H9 (cell line): ENCODE measurements around the gene ZNF746. TPM values are rescaled to one million over a fixed set of nuclear protein-coding genes. Genes with fewer than 3 reads are reported as not detected.

Experiments
- DNase-seq: peaks from one replicate; pipeline ENCODE4 v3.0.0-alpha.2; 2017
- H2AFZ ChIP-seq: one replicate; pipeline ENCODE4 v1.6.1; 2013; ENCODE audit warnings: mild to moderate bottlenecking, low read length, control low read depth, moderate library complexity
- H2AK5ac ChIP-seq: 2 replicates; pipeline ENCODE4 v1.6.1; 2013; ENCODE audit warnings: low read length, control low read depth, mixed read lengths; ENCODE audit not compliant: insufficient read length
- H2BK120ac ChIP-seq: one replicate; pipeline ENCODE4 v1.6.1; 2013; ENCODE audit warnings: low read depth, mild to moderate bottlenecking, low read length, control low read depth, inconsistent platforms; ENCODE audit not compliant: poor library complexity, severe bottlenecking
- H2BK12ac ChIP-seq: 2 replicates; pipeline ENCODE4 v1.6.1; 2013; ENCODE audit warnings: low read length, control low read depth, mixed read lengths, low read depth; ENCODE audit not compliant: insufficient read length
- H2BK15ac ChIP-seq: 2 replicates; pipeline ENCODE4 v1.6.1; 2013; ENCODE audit warnings: low read depth, low read length, control low read depth
- H2BK20ac ChIP-seq: one replicate; pipeline ENCODE4 v1.6.1; 2013; ENCODE audit warnings: low read depth, mild to moderate bottlenecking, low read length, control low read depth, inconsistent platforms; ENCODE audit not compliant: poor library complexity, severe bottlenecking
- H2BK5ac ChIP-seq: 2 replicates; pipeline ENCODE4 v1.6.1; 2013; ENCODE audit warnings: low read length, control low read depth, mixed read lengths; ENCODE audit not compliant: insufficient read length
- H3K14ac ChIP-seq: 2 replicates; pipeline ENCODE4 v1.6.1; 2013; ENCODE audit warnings: low read length, control low read depth; ENCODE audit not compliant: insufficient read depth
- H3K18ac ChIP-seq: 2 replicates; pipeline ENCODE4 v1.6.1; 2013; ENCODE audit warnings: low read depth, mild to moderate bottlenecking, mixed read lengths, low read length, control low read depth; ENCODE audit not compliant: insufficient read length
- H3K23ac ChIP-seq: 2 replicates; pipeline ENCODE4 v1.6.1; 2013; ENCODE audit warnings: low read length, control low read depth, mixed read lengths, low read depth; ENCODE audit not compliant: insufficient read length
- H3K23me2 ChIP-seq: 2 replicates; pipeline ENCODE4 v1.6.1; 2013; ENCODE audit warnings: low read depth, mild to moderate bottlenecking, mixed read lengths, low read length, control low read depth; ENCODE audit not compliant: insufficient read length, poor library complexity, severe bottlenecking
- H3K27ac ChIP-seq: 2 replicates; pipeline ENCODE4 v1.5.1; 2013; ENCODE audit warnings: low read length, control low read depth, mixed read lengths, low read depth; ENCODE audit not compliant: insufficient read length
- H3K27me3 ChIP-seq: 2 replicates; pipeline ENCODE4 v1.6.1; 2013; ENCODE audit warnings: low read length, control low read depth, inconsistent platforms; ENCODE audit not compliant: insufficient read depth
- H3K4ac ChIP-seq: 2 replicates; pipeline ENCODE4 v1.6.1; 2013; ENCODE audit warnings: low read depth, mild to moderate bottlenecking, control low read depth, inconsistent platforms, low read length, moderate library complexity
- H3K4me1 ChIP-seq: 2 replicates; pipeline ENCODE4 v1.6.1; 2013; ENCODE audit warnings: low read length, control low read depth, inconsistent platforms; ENCODE audit not compliant: insufficient read depth
- H3K4me2 ChIP-seq: 2 replicates; pipeline ENCODE4 v1.6.1; 2013; ENCODE audit warnings: low read length, control low read depth, mixed read lengths; ENCODE audit not compliant: insufficient read length, insufficient read depth
- H3K56ac ChIP-seq: 2 replicates; pipeline ENCODE4 v1.6.1; 2013; ENCODE audit warnings: low read depth, mild to moderate bottlenecking, mixed read lengths, low read length, control low read depth; ENCODE audit not compliant: insufficient read length
- H3K79me1 ChIP-seq: 2 replicates; pipeline ENCODE4 v1.6.1; 2013; ENCODE audit warnings: low read depth, mild to moderate bottlenecking, moderate library complexity, low read length, control low read depth, inconsistent platforms; ENCODE audit not compliant: insufficient read depth, poor library complexity, severe bottlenecking
- H3K79me2 ChIP-seq: 2 replicates; pipeline ENCODE4 v1.6.1; 2013; ENCODE audit warnings: low read length, control low read depth, inconsistent platforms; ENCODE audit not compliant: insufficient read depth
- H3K9ac ChIP-seq: 2 replicates; pipeline ENCODE4 v1.6.1; 2013; ENCODE audit warnings: low read length, control low read depth, mixed read lengths; ENCODE audit not compliant: insufficient read length; ENCODE audit errors: extremely low read depth
- H3K9me3 ChIP-seq: one replicate; pipeline ENCODE4 v1.6.1; 2013; ENCODE audit warnings: low read depth, low read length, inconsistent platforms; ENCODE audit not compliant: control insufficient read depth
- H3T11ph ChIP-seq: one replicate; pipeline ENCODE4 v1.6.1; 2013; ENCODE audit warnings: mild to moderate bottlenecking, low read length, control low read depth, inconsistent platforms
- H4K20me1 ChIP-seq: one replicate; pipeline ENCODE4 v1.6.1; 2013; ENCODE audit not compliant: control insufficient read depth, insufficient read length, insufficient read depth
- H4K5ac ChIP-seq: 2 replicates; pipeline ENCODE4 v1.6.1; 2013; ENCODE audit warnings: low read depth, mild to moderate bottlenecking, mixed read lengths, low read length, control low read depth; ENCODE audit not compliant: insufficient read length
- H4K8ac ChIP-seq: replicated peaks from 2 replicates; pipeline ENCODE4 v1.6.1; 2013; ENCODE audit warnings: low read length, control low read depth, mixed read lengths, low read depth; ENCODE audit not compliant: insufficient read length
- H4K91ac ChIP-seq: 2 replicates; pipeline ENCODE4 v1.6.1; 2013; ENCODE audit warnings: low read depth, mild to moderate bottlenecking, moderate library complexity, mixed read lengths, low read length, control low read depth; ENCODE audit not compliant: insufficient read length
- H3K27ac Mint-ChIP-seq, 3 experiments: 2 replicates in 2 of 3; 3 replicates in 1 of 3; pipeline ENCODE4 v1.8.0; 2020 to 2021; ENCODE audit warnings: mixed read lengths in 3 of 3, mild to moderate bottlenecking in 1 of 3, moderate library complexity in 1 of 3
- H3K27me3 Mint-ChIP-seq: 2 replicates; pipeline ENCODE4 v1.8.0; 2021; ENCODE audit warnings: low read depth, mild to moderate bottlenecking, moderate library complexity, mixed read lengths
- H3K36me3 Mint-ChIP-seq, 3 experiments: 2 replicates in 2 of 3; 3 replicates in 1 of 3; pipeline ENCODE4 v1.8.0; 2020 to 2021; ENCODE audit warnings: low read depth in 3 of 3, mixed read lengths in 3 of 3; ENCODE audit not compliant: insufficient read depth in 1 of 3
- H3K4me1 Mint-ChIP-seq, 2 experiments: 2 replicates each; pipeline ENCODE4 v1.8.0; 2020; ENCODE audit warnings: mixed read lengths in 2 of 2
- H3K4me3 Mint-ChIP-seq, 2 experiments: 2 replicates in 1 of 2; 3 replicates in 1 of 2; pipeline ENCODE4 v1.8.0; 2020 to 2021; ENCODE audit warnings: mild to moderate bottlenecking in 2 of 2, mixed read lengths in 2 of 2, moderate library complexity in 1 of 2
- H3K9me3 Mint-ChIP-seq, 2 experiments: 2 replicates in 1 of 2; 3 replicates in 1 of 2; pipeline ENCODE4 v1.8.0; 2020; ENCODE audit warnings: mild to moderate bottlenecking in 2 of 2, mixed read lengths in 2 of 2, moderate library complexity in 1 of 2
- WGBS: extraction: QIAGEN DNeasy Blood & Tissue Kit; methylation state at CpG from one replicate; pipeline ENCODE4 v1.1.7; 2013; ENCODE audit warnings: missing lambda C conversion rate, low lambda C conversion rate, mixed read lengths; ENCODE audit not compliant: insufficient read length; ENCODE audit errors: extremely low coverage; 5-methylcytosine and 5-hydroxymethylcytosine counted together
- total RNA-seq: library from RNA; stranded (reverse); gene quantifications from 2 replicates; pipeline ENCODE4 v1.2.1, GENCODE V29; 2021
- TF ChIP-seq, protein P1 (sequence below): fragments of 200-600 bp; sonication (generic); conservative IDR thresholded peaks from 3 replicates; pipeline ENCODE4 v1.8.0; 2021; ENCODE audit warnings: antibody characterized with exemption, mild to moderate bottlenecking

The ZNF746 gene
- total RNA-seq, 1 experiment from 2014 or later = 26.7 TPM

DNA sequence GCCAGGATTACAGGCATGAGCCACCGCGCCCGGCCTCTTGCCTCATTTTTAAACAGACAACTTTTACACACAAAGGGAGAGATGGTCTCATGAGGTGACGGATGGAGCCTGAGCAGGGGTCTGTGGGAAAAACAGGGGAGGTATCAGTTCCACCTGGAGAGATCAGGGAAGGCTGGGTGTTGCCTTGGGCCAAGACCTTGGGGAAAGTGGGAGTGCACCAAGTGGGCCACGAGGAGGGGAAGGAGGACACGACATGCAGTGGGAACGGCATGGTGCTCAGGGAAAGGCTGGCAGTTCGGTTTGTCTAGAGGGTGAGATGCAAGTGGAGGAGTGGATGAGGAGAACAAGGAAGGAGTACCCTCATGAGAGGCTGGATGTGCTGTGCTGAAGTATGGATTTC, 27.8 kb downstream of the ZNF746 start:
- WGBS = no CpG with 5 or more reads among the region's 8 CpGs
- H2BK12ac ChIP-seq = no peak overlapping the region

More for the DNA sequence above, 27.8 kb downstream of the ZNF746 start:
- no peak overlapping the region for H3K9ac ChIP-seq
- peak overlapping the region in 1 of 3 experiments; percentile 6; a peak in 2 of 7 replicates for H3K27ac Mint-ChIP-seq
- no peak overlapping the region for H3T11ph ChIP-seq
- no peak for DNase-seq
- H3K4me3 Mint-ChIP-seq = no peak overlapping the region
- H3K79me1 ChIP-seq = no peaks in the 10 kb centered on the region
- H3K4me1 ChIP-seq = no peaks in the 10 kb centered on the region
- peaks cover 6% of the 10 kb centered on the region for H3K27me3 Mint-ChIP-seq
- H3K9me3 Mint-ChIP-seq = peaks cover 11 to 33% of the 10 kb centered on the region in 2 experiments
- H3K4me1 Mint-ChIP-seq = peaks cover 0 to 8% of the 10 kb centered on the region in 2 experiments; a peak in 3 of 4 replicates
- peaks cover 25 to 52% (median 44%) of the 10 kb centered on the region in 3 experiments; a peak in 6 of 7 replicates for H3K36me3 Mint-ChIP-seq
- peak overlapping the region; percentile 68 for H3K56ac ChIP-seq
- H4K8ac ChIP-seq = no peak overlapping the region
- no peak overlapping the region for H3K4ac ChIP-seq
- no peaks in the 10 kb centered on the region for H3K23me2 ChIP-seq
- H2AK5ac ChIP-seq = no peak overlapping the region
- H2AFZ ChIP-seq = no peak overlapping the region
- H3K18ac ChIP-seq = no peak overlapping the region
- H3K27ac ChIP-seq = no peak overlapping the region
- H4K91ac ChIP-seq = no peak overlapping the region
- no peak overlapping the region for H3K23ac ChIP-seq
- no peak overlapping the region for H2BK5ac ChIP-seq
- no peak overlapping the region for H3K4me2 ChIP-seq
- no peak overlapping the region for H2BK20ac ChIP-seq
- no peaks in the 10 kb centered on the region for H3K27me3 ChIP-seq
- H3K9me3 ChIP-seq = no peaks in the 10 kb centered on the region
- TF ChIP-seq, protein P1, sequence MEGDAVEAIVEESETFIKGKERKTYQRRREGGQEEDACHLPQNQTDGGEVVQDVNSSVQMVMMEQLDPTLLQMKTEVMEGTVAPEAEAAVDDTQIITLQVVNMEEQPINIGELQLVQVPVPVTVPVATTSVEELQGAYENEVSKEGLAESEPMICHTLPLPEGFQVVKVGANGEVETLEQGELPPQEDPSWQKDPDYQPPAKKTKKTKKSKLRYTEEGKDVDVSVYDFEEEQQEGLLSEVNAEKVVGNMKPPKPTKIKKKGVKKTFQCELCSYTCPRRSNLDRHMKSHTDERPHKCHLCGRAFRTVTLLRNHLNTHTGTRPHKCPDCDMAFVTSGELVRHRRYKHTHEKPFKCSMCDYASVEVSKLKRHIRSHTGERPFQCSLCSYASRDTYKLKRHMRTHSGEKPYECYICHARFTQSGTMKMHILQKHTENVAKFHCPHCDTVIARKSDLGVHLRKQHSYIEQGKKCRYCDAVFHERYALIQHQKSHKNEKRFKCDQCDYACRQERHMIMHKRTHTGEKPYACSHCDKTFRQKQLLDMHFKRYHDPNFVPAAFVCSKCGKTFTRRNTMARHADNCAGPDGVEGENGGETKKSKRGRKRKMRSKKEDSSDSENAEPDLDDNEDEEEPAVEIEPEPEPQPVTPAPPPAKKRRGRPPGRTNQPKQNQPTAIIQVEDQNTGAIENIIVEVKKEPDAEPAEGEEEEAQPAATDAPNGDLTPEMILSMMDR = no peak
- H3K14ac ChIP-seq = no peak overlapping the region
- no peak overlapping the region for H2BK15ac ChIP-seq
- no peak overlapping the region for H4K5ac ChIP-seq
- no peaks in the 10 kb centered on the region for H4K20me1 ChIP-seq
- no peak overlapping the region for H2BK120ac ChIP-seq
- no peaks in the 10 kb centered on the region for H3K79me2 ChIP-seq
